HG03159 (cell line): ENCODE data around the gene RNF224.

ENCODE experiments used
- ATAC-seq: cut with Tn5 transposase; IDR thresholded peaks from one replicate; pipeline ENCODE4 v1.9.1; 2021; ENCODE audit warnings: mild to moderate bottlenecking, moderate library complexity; ENCODE audit not compliant: unreplicated experiment

Gene RNF224

GRCh38 chr9:137213160-137214060 is 13.9 kb upstream of the RNF224 start:
- ATAC-seq, result no peak

- ATAC-seq, result no peak
Measured at GRCh38 chr9:137214620-137215019, 12.7 kb upstream of the RNF224 start.

- no peak for ATAC-seq
Measured at GRCh38 chr9:137215196-137215986, 11.9 kb upstream of the RNF224 start.

GRCh38 chr9:137216188-137216965 is 10.9 kb upstream of the RNF224 start:
- no peak for ATAC-seq

GRCh38 chr9:137217276-137218211 is 9.8 kb upstream of the RNF224 start:
- no peak for ATAC-seq

- no peak for ATAC-seq
Measured at GRCh38 chr9:137218212-137218753, 9.0 kb upstream of the RNF224 start.

- no peak for ATAC-seq
Measured at GRCh38 chr9:137218754-137219271, 8.5 kb upstream of the RNF224 start.

- no peak for ATAC-seq
Measured at GRCh38 chr9:137219757-137220316, 7.5 kb upstream of the RNF224 start.

GRCh38 chr9:137220317-137221094 is 6.8 kb upstream of the RNF224 start:
- ATAC-seq, result no peak

- ATAC-seq, result no peak
Measured at GRCh38 chr9:137221095-137221505, 6.2 kb upstream of the RNF224 start.

GRCh38 chr9:137221506-137222111 is 5.7 kb upstream of the RNF224 start:
- ATAC-seq, result no peak

- ATAC-seq, result no peak
Measured at GRCh38 chr9:137222190-137223077, 4.9 kb upstream of the RNF224 start, which contains the start of gene RNF208. RNF208 (minus strand) TSS chr9:137222240; CDS start chr9:137221212, 1,028 bp downstream.

- ATAC-seq, result peak; percentile 72
Measured at GRCh38 chr9:137223078-137223970, 4.0 kb upstream of the RNF224 start.

- no peak for ATAC-seq
Measured at GRCh38 chr9:137224830-137225694, 2.2 kb upstream of the RNF224 start, which contains the start of gene CYSRT1. CYSRT1 (plus strand) TSS chr9:137225174; CDS start chr9:137225622, 448 bp downstream.
